GM18951 (cell line): ENCODE data around the gene ANKS1B.
"Not testable (repeated sequence)": the region's sequence is repeated elsewhere in the genome, so short reads cannot be mapped to it uniquely, and the experiment has no call there.

Experiments
- POLR2A ChIP-seq: IDR thresholded peaks from 4 replicates; pipeline ENCODE4 v1.6.1; 2011; ENCODE audit warnings: mild to moderate bottlenecking; ENCODE audit not compliant: insufficient read length, insufficient read depth; ENCODE audit errors: extremely low read depth
- in situ Hi-C: fragments of 300-500 bp; cut with MboI; formaldehyde crosslinking; loops from one replicate; pipeline ENCODE4 v1.12.0; 2022; ENCODE audit warnings: low sequenced_read_pairs, mixed read lengths, inconsistent platforms; ENCODE audit not compliant: unreplicated experiment

Gene ANKS1B

GRCh38 chr12:99334285-99335056 lies 650.3 kb downstream of the ANKS1B start:
- in situ Hi-C loops: no loop called here
- no peak for TF ChIP-seq POLR2A

- TF ChIP-seq POLR2A: no peak
- in situ Hi-C loops: no loop called here
Measured at GRCh38 chr12:99332936-99333591, 651.7 kb downstream of the ANKS1B start.

GRCh38 chr12:99330216-99330615 lies 654.5 kb downstream of the ANKS1B start:
- in situ Hi-C loops: no loop called here
- no peak for TF ChIP-seq POLR2A

- in situ Hi-C loops: not testable (repeated sequence)
Measured at GRCh38 chr12:99321210-99321609, 663.5 kb downstream of the ANKS1B start.

GRCh38 chr12:99311373-99311772 lies 673.4 kb downstream of the ANKS1B start:
- in situ Hi-C loops: no loop called here
- no peak for TF ChIP-seq POLR2A

- in situ Hi-C loops: no loop called here
- TF ChIP-seq POLR2A: no peak
Measured at GRCh38 chr12:99309812-99310211, 674.9 kb downstream of the ANKS1B start.

- TF ChIP-seq POLR2A: no peak
- in situ Hi-C loops: no loop called here
Measured at GRCh38 chr12:99302874-99303273, 681.9 kb downstream of the ANKS1B start.

- no peak for TF ChIP-seq POLR2A
- in situ Hi-C loops: no loop called here
Measured at GRCh38 chr12:99287136-99287535, 697.6 kb downstream of the ANKS1B start.

- in situ Hi-C loops: no loop called here
- TF ChIP-seq POLR2A: no peak
Measured at GRCh38 chr12:99284161-99284560, 700.6 kb downstream of the ANKS1B start.

GRCh38 chr12:99282624-99283023 lies 702.1 kb downstream of the ANKS1B start:
- no peak for TF ChIP-seq POLR2A
- in situ Hi-C loops: no loop called here

GRCh38 chr12:99282086-99282485 lies 702.6 kb downstream of the ANKS1B start:
- TF ChIP-seq POLR2A: no peak
- in situ Hi-C loops: no loop called here

- in situ Hi-C loops: no loop called here
- no peak for TF ChIP-seq POLR2A
Measured at GRCh38 chr12:99281277-99281676, 703.5 kb downstream of the ANKS1B start.

- TF ChIP-seq POLR2A: no peak
- in situ Hi-C loops: no loop called here
Measured at GRCh38 chr12:99278899-99279298, 705.8 kb downstream of the ANKS1B start.
